ENCODE results near the gene APRT.

Gene APRT

GRCh38 chr16:88822281-88823040 is 10.7 kb upstream of the APRT start:
- no peak for DNase-seq (ENCODE audit: low read depth)

- DNase-seq (ENCODE audit: low read depth): no peak
Observed at GRCh38 chr16:88821168-88821850, 9.6 kb upstream of the APRT start.

GRCh38 chr16:88820385-88821025 is 8.8 kb upstream of the APRT start:
- DNase-seq (ENCODE audit: low read depth): no peak

- no peak for DNase-seq (ENCODE audit: low read depth)
Observed at GRCh38 chr16:88819126-88819525, 7.4 kb upstream of the APRT start.

GRCh38 chr16:88818575-88818874 is 6.8 kb upstream of the APRT start:
- DNase-seq (ENCODE audit: low read depth): no peak

GRCh38 chr16:88817785-88818574 is 6.3 kb upstream of the APRT start:
- no peak for DNase-seq (ENCODE audit: low read depth)

GRCh38 chr16:88816736-88817535 is 5.2 kb upstream of the APRT start:
- no peak for DNase-seq (ENCODE audit: low read depth)

- DNase-seq (ENCODE audit: low read depth): peak; percentile 36
Observed at GRCh38 chr16:88815901-88816589, 4.3 kb upstream of the APRT start.

GRCh38 chr16:88815227-88815626 is 3.5 kb upstream of the APRT start:
- DNase-seq (ENCODE audit: low read depth): no peak

- no peak for DNase-seq (ENCODE audit: low read depth)
Observed at GRCh38 chr16:88814144-88814502, 2.4 kb upstream of the APRT start.

GRCh38 chr16:88813269-88814143 is 1.8 kb upstream of the APRT start:
- no peak for DNase-seq (ENCODE audit: low read depth)

- no peak for DNase-seq (ENCODE audit: low read depth)
Observed at GRCh38 chr16:88812513-88813268, 963 bp upstream of the APRT start.

GRCh38 chr16:88810912-88811768 is 588 bp downstream of the APRT start:
- peak; percentile 57 for DNase-seq (ENCODE audit: low read depth)

GRCh38 chr16:88810166-88810911 is 1.4 kb downstream of the APRT start:
- no peak for DNase-seq (ENCODE audit: low read depth)

- DNase-seq (ENCODE audit: low read depth): no peak
Observed at GRCh38 chr16:88809676-88810165, 2.0 kb downstream of the APRT start.

- DNase-seq (ENCODE audit: low read depth): no peak
Observed at GRCh38 chr16:88809068-88809675, 2.6 kb downstream of the APRT start.
